Kasumi-1 (cell line): ENCODE data around the gene APLP1.
"Not testable (repeated sequence)": the region's sequence is repeated elsewhere in the genome, so short reads cannot be mapped to it uniquely, and the experiment has no call there.

Source experiments
- DNase-seq, 2 experiments: peaks; one replicate each; lab custom pipeline; 2025; lab: John Stamatoyannopoulos, UW

Gene APLP1

DNA sequence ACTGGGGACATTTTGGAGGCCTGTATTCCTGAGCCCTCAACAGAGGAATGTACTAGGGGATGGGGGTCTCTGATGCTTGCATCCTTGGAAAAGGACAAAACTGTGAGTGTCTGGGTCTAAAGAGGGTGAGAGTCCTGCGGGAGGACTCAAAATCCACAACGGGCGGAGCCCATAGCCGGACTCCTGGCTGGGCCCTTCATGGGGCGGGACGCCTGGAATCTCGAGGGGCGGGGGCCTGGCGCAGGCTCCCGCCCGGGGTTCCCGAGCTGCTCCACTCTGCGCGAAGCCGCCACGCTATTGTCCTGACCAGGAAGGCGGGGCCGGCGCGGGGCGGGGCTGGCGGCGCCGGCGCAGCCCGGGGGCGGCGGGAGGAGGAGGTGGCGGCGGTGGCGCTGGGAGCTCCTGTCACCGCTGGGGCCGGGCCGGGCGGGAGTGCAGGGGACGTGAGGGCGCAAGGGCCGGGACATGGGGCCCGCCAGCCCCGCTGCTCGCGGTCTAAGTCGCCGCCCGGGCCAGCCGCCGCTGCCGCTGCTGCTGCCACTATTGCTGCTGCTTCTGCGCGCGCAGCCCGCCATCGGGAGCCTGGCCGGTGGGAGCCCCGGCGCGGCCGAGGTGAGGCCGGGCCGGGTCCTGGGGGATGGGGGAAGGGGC lies at the start of gene APLP1:
Gene APLP1 (plus strand): TSS at position 403 of the 651 bp plus-strand sequence. CDS start 63 bp downstream, at position 466.
- DNase-seq, result peak; percentile 2 to 4

DNA sequence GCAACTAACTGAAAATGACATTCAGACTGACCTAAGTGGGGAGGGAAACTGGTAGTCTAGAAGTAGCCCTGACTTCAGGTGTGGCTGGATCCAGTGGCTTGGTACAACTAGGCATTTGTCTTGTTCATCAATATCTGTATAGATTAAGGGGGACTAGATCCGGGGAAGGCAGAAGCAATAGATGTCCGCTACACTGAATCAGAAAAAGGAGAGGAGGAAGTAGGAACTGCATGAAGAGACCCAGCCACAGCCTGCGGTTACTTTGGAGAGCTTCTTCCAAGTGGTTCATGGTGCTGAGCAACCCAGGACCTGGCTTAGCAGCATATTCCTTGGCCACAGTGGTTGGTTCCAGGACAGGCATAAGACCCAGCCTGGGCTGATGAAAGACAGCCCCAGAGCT lies 45.8 kb upstream of the APLP1 start:
- DNase-seq, result peak; percentile 96 to 97

DNA sequence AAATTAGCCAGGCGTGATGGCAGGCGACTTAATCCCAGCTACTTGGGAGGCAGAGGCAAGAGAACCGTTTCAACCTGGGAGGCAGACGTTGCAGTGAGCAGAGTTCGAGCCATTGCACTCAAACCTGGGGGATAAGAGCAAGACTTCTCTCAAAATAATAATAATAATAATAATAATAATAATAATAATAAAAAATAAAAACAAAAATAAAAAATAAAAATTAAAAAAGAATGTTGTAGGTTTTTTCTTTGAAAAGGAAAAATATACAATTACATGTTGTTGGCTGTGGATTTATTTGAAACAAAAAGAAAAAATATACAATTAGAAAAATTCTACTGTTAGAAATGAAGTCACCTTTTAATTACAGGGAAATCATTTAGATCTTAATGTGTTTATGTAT lies 44.2 kb upstream of the APLP1 start:
- no peak for DNase-seq

DNA sequence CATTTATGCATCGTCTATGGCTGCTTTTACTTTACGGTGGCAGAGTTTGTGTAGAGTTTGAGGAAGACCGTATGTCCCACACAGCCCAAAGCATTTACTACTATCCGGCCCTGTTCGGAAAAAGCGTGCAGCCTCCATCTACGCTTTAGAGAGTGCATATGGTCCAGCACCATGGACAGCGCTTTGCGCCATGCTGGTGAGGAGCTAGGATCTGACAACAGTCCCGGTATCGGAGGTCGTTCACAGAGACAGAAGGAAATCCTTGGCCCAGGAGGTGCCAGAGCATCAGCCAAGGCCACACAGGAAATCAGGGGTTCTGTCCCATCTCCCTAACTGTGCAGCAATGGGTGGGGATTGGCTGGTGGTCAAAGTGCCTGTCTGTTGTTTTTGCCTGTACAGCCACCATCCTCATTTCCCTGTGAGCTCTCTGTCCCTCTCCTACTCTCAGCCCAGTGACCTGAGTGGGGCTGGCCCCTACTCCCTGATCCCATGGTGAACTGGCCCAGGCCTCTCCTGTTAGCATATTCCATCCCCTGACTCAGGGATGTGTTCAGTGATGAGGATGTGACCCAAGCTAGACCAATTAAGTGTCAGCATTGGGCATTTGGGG lies 39.6 kb upstream of the APLP1 start:
- DNase-seq, result peak; percentile 47 to 63

DNA sequence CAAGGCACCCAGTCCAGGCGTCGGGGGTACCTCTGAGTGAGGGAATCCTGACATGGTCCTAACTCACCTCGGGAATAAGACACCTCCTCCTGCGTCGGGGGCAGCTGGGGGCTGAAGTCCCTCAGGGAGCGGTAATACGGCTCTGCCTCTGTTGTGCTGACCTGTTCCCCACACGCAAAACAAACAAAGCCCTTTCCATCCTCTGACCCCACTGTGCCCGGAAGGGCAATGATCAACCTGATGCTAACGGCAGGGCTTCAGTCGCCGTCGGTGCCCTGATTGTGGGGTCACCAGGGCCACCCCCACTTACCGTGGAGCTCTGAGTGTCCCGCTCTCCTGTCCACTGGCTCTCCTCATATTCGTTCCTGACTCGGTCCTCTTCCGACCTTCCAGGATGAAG lies 37.4 kb upstream of the APLP1 start:
- no peak for DNase-seq

DNA sequence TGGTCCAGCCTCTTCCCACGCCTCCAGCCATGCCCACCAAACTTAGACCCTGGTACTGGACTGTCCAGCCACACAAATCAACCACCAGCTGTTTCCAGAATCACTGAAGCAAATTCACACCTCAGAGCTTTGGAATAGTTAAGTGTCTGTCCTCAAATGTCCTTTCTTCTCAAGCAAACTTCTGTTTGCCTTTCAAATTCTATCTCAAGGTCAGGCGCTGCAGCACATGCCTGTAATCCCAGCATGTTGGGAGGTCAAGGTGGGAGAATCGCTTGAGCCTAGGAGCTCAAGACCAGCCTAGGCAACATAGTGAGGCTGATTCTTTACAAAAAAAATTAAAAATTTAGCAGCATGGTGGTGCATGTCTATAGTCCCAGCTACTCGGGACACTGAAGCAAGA lies 36.3 kb upstream of the APLP1 start:
- no peak for DNase-seq

DNA sequence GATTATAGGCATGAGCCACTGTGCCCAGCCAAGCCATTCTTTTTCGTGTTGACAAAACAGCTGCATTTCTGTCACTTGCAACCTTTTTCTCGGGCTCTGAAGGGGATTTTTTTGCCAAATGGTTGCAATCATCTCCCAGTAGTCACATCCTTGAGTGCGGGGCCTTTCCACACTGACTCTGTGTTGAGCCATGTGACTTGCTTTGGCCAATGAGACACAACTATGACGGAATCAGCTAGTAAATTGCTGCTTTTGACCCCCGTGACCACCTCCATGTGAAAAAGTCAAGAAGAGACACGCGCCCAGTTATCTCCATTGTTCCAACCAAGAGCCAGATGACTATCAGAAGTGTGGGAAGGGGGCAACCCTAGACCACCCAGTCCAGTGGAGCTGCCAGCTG lies 34.4 kb upstream of the APLP1 start:
- DNase-seq, result no peak

DNA sequence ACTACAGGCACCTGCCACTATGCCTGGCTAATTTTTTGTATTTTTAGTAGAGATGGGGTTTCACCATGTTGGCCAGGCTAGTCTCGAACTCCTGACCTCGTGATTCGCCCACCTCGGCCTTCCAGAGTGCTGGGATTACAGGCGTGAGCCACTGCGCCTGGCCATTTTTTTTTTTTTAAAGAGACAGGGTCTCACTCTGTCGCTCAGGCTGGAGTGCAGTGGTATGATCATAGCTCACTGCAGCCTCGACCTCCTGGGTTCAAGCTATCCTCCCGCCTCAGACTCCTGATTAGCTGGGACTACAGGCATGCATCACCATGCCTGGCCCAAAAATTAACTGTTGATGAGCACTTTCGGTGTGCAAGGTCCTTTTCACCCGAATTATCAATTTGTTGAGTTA lies 32.3 kb upstream of the APLP1 start:
- DNase-seq, result not testable (repeated sequence)

DNA sequence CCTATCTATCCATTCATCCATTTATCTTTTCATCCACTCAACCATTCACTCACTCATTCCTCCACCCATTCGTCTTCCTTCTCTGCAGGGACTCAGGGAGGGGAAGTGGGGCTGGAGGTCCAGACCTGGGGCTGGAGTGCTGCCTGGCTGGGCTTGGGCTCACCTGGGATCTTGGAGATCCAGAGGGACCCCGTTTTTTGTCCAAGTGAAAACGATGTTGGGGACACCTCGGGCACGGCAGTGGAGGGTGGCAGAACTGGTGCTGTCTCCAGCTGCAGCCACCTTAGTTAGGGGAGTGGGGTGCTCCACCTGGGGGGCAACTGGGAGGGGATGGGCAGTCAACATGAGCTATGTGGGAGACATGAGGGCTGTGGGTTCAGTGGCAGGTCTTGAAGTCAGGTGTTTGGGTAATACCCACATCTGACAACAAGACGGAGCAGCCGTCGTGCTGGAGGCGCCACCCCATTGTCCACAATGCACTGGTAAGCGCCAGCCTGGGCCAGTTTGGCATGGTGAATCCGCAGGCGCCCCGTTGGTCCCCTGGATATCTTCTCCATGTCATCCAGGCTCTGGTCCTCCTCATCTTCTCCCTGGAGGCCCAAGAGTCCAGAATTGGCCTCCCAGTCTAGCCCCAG lies 26.3 kb upstream of the APLP1 start:
- DNase-seq, result no peak

DNA sequence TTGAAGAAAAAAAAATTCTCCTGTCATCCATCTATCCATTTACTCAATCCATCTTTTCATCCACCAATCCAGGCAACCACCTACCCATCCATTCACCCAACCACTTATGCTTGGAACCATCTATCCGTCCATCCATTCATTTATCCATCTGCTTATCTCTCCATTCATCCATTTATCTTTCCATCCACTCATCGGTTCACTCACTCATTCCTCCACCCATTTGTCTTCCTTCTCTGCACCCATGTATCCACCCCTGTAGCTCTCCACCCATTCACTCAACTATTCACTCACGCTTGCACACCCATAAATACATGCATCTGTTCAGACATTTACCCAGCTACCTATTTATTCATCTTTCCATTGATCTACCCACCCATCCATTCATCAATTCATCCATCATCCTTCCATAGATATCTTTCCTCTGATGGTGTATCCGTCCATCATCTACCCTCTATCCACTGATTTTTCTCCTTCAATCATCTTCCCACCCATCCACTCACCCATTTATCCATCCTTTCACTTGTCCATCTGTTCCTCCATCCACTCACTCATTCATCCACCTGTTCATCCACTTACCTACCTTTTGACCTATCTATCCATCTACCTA lies 25.6 kb upstream of the APLP1 start:
- no peak for DNase-seq

DNA sequence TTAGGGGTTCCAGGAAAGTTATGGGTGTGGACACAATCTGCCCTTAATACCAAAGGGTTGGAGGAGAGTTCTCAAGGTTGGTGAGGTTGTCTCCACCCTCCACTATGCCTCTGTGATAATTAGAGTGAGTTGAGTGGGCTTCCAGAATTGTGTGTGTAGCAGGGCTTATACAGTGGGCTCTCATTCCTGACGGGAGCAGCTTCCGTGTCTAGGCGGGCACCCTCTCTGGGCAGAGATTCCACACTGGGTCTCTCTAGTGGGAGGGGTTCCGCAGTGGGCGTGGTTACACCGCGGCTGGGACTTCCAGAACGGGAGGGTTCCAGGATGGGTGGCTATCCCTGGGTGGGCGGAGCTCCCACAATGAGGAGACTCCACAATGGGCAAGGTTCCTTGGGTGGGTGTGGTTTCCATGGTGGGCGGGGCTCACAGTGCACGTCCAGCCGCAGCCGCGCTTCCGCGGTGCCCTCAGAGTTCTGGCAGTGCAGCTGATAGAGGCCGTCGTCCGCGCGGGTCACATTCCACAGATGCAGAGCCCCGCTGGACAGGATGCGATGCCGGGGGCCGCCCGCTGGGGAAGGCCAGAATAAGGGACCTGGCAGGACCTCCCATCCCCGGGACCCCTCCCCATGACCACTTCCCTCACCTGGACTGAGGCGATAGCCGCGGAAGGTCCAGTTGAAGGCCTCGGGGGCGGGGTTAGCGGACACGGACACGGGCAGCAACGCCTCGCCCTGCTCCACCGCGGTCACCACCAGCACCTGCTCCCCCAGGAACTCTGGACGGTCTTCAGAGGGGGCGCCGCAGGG lies 24.5 kb upstream of the APLP1 start:
- no peak for DNase-seq

DNA sequence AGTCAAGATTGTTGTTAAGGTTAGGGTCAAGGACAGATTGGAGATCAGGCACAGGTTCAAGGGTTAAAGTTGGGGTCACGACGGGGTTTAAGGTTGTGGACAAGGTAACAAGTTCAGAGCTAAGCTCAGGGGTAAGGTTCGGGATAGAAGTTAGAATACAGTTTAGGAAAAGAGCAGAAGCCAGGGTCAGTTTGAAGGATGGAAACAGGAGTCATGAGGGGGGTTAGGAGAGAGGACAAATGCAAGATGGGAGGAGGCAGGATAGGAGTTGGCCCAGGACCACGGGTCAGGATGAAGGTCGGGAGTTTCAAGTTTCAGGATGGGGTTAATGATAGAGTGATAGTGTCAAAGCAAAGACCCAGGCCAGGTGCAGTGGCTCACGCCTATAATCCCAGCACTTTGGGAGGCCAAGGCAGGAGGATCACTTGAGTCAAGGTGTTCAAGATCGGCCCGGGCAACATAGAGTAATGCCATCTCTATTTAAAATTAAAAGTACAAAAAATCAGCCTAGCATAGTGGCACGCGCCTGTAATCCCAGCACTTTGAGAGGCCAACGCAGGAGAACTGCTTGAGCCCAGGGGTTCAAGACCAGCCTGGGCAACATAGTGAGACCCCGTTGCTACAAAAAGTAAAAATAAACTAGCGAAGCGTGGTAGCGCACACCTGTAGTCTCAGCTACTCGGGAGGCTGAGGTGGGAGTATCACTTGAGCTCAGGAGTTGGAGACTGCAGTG lies 23.7 kb upstream of the APLP1 start:
- no peak for DNase-seq

DNA sequence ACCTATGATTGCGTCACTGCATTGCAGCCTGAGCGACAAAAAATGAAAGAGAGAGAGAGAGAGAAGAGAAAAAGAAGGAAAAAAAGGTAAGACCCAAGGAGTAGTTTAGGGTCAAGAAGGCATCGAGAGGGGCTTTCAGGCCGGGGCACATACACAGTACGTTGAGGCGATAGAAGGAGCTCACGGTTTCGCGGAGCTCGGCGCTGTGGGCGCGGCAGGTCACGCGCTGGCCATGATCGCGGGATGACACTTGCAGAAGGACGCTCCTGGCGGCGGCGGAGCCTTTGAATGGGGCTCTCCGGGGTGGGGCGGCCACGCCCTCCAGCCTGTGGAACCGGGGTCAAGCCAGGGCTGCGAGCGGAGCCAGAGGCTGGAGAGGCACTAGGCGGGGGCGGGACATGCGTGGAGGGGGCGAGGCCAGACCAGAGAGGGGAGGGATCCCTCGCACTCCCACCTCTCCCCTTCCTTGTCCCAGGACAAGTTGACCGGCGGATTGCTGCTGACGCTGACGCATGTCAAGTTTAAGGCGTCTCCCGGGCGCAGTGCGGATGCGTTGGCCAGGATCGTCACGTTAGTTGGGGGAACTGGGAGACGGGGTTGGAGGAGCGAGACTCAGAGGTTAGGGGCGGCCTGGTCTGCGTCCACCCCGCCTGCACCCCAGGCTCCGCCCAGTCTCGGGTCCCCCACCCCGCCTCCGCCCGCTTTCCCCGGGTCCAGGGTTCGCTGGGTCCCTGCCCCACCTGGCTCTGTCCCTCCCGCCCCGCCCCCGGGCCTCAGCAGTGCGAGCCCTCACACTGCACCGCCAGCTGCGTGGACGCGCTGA lies 22.9 kb upstream of the APLP1 start:
- no peak for DNase-seq

DNA sequence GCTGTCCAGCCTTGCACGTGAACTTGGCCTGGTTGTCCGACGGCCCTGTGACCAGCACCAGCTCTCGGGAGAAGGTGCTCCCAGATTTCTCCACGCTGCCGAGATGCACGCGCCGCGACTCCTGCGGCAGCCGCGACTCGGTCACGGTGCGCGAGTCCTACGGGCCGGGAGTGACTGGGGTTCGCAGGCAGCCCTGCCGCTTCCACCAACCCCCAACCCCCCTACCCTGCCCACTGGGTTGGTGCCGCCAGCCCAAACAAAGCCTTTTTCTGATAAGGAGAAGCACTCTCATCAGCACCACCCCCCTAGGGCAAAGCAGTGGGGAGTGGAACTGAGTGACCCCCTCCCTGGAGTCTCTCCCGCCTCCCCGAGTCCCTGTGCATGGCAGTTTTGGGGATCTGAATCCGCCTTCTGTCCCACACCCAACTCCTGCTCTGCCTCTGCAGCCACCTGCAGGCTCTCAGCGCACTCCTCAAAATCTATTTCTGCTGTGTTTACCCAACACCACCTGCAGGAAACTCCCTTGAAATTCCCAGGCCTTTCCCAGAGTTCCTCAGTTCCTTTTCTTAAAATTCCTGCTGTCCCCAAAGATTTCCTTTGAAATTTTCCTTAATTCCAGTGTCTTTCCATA lies 22.2 kb upstream of the APLP1 start:
- no peak for DNase-seq

DNA sequence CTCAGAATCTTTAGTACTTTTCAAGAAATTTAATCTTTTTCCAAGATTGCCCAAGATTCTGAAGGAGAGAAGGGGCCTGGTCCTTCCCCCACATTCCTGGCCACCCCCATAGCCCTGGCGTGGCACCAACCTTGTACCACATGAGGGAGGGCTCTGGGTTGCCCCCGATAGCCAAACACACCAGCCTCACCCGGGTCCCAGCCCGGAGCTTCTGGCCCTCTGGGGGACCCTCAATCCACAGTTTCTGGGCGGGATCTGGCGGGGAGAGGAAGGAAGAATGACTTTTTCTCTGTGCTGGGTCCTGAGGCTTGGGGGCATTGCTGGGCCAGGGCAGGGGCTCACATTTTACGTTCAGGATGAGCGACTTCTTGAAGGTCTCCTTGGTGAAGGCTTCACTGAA lies 20.5 kb upstream of the APLP1 start:
- no peak for DNase-seq

DNA sequence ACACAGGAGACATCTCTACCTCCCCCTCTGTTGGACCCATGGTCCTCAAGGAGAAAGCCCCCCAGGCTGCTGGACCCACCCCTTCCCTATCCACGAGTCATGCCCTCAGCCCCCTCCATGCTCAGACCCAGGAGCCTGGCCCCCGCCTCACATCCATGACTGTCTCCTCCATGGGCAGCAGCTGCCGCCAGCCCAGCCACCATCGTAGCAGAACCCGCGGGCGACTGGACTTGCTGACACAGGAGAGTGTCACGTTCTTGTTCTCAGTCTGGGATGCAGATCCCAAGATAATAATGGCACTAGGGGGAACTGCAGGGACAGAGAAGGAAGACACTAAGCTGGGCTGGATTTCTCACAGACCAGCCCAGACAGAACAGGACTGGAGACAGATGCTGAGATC lies 19.9 kb upstream of the APLP1 start:
- DNase-seq, result no peak

DNA sequence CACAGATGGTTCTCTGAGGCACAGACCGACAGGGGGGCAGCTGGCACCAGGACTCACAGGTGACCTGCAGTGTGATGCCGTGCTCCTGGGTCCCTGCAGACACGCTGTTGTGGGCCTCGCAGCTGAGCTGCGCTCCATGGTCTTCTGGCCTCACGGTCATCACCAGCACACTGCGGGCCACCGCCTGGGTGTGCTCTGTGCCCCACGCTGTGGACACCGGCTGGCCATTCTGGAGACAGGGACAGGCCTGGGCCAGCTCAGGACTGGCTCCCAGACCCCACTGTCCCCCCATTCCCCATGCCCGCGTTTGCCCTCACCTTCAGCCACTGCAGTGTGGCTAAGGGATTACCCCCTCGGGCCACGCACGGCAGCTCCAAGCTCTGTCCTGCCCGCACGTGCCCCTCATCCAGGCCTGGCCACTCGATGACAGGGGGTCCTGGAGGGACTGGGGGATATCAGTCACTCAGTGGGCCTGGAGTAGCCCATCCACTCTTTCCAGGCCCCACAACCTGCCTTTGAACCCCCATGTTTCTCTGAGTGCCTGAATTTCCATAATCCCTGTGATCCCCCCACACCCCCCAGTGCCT lies 19.4 kb upstream of the APLP1 start:
- no peak for DNase-seq

DNA sequence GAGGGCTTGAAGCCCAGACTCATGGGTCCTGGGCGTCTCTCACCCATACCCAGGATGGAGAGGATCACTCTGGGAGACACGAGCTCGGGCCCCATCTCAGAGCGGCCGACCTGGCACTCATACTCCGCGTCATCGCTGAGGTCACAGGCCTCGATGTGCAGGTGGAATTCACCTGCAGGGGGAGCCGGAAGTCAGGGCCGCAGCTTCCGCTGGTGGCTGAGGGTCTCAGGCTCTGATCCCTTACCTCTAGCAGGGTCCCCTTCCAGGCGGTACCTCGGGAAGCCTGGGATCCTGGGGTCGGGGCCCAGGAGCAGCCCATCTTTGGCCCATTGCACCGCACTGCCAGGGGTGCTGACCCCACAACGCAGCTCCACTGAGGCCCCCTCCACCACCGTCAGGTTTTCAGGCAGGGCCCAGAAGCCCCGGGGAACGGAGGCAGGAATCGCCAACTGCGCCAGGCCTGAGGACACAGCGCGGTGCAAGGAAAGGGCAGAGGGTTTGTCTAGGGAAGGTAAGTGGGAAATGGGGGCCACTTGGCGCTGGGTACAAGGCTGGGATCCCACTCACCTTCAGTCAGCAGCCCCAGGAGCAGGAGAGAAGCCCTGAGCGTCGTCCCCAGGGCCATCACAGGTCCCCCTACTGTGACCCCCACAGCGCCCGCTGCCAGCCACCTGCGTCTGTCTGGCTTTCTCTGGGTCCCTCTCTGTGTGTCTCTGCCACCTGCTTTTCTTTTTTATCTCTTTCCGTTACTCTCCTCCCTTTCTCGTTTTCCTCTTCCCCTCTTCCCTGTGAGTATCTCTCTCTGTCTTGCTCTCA lies 17.0 kb upstream of the APLP1 start:
- no peak for DNase-seq
